Activated T-helper 9 cell treated with anti-CD3 and anti-CD28 coated beads, Interleukin-2, amount 50 U/mL, for 16 hours (primary cell): Measurements from ENCODE around the gene SLC16A8.
"Not testable (repeated sequence)": the region's sequence is repeated elsewhere in the genome, so short reads cannot be mapped to it uniquely, and the experiment has no call there.

Source experiments
- DNase-seq: peaks from one replicate; pipeline ENCODE4 v3.0.0-alpha.2; 2020; ENCODE audit warnings: low read depth

The SLC16A8 gene

GRCh38 chr22:38086001-38086845 is 2.2 kb upstream of the SLC16A8 start:
- no peak for DNase-seq

GRCh38 chr22:38085501-38085900 is 1.5 kb upstream of the SLC16A8 start:
- DNase-seq = no peak

- DNase-seq = no peak
Observed at GRCh38 chr22:38085056-38085455, 1.1 kb upstream of the SLC16A8 start.

- no peak for DNase-seq
Observed at GRCh38 chr22:38082986-38083710, 836 bp downstream of the SLC16A8 start.

GRCh38 chr22:38081941-38082828 is 1.8 kb downstream of the SLC16A8 start:
- no peak for DNase-seq

- no peak for DNase-seq
Observed at GRCh38 chr22:38081636-38081940, 2.4 kb downstream of the SLC16A8 start.

- no peak for DNase-seq
Observed at GRCh38 chr22:38080850-38081635, 2.9 kb downstream of the SLC16A8 start.

- no peak for DNase-seq
Observed at GRCh38 chr22:38080474-38080849, 3.5 kb downstream of the SLC16A8 start.

GRCh38 chr22:38079804-38080203 is 4.2 kb downstream of the SLC16A8 start:
- DNase-seq = no peak

- DNase-seq = not testable (repeated sequence)
Observed at GRCh38 chr22:38079208-38079607, 4.8 kb downstream of the SLC16A8 start.

- no peak for DNase-seq
Observed at GRCh38 chr22:38078046-38078840, 5.7 kb downstream of the SLC16A8 start.

- no peak for DNase-seq
Observed at GRCh38 chr22:38077595-38077994, 6.4 kb downstream of the SLC16A8 start.

GRCh38 chr22:38077096-38077495 is 6.9 kb downstream of the SLC16A8 start:
- no peak for DNase-seq

GRCh38 chr22:38075961-38076360 is 8.0 kb downstream of the SLC16A8 start:
- DNase-seq = no peak

GRCh38 chr22:38075105-38075825 is 8.7 kb downstream of the SLC16A8 start:
- DNase-seq = no peak

- DNase-seq = no peak
Observed at GRCh38 chr22:38074181-38075104, 9.5 kb downstream of the SLC16A8 start.

GRCh38 chr22:38073150-38074130 is 10.5 kb downstream of the SLC16A8 start:
- no peak for DNase-seq
